Mucosa of descending colon (tissue), 3 donors: ENCODE data around the gene MON2. TPM values are rescaled to one million over a fixed set of nuclear protein-coding genes. Genes with fewer than 3 reads are reported as not detected.

Source experiments
- ATAC-seq: fragments of 200-7000 bp; cut with Tn5 transposase; one replicate; pipeline ENCODE4 v1.9.1; 2020; ENCODE audit warnings: mild to moderate bottlenecking, moderate library complexity
- DNase-seq, 3 donors: peaks; one replicate each; pipeline ENCODE4 v3.0.0-alpha.2; 2020
- H3K36me3 ChIP-seq: fragments of 200-600 bp; one replicate; pipeline ENCODE4 v1.8.0; 2021; ENCODE audit warnings: low read depth, mild to moderate bottlenecking
- H3K4me1 ChIP-seq: fragments of 200-600 bp; one replicate; pipeline ENCODE4 v1.8.0; 2021; ENCODE audit warnings: low read depth, mild to moderate bottlenecking
- H3K4me3 ChIP-seq: fragments of 200-600 bp; one replicate; pipeline ENCODE4 v1.8.0; 2021; ENCODE audit warnings: mild to moderate bottlenecking
- H3K9me3 ChIP-seq: fragments of 200-600 bp; one replicate; pipeline ENCODE4 v1.8.0; 2021; ENCODE audit warnings: mild to moderate bottlenecking
- CTCF ChIP-seq: fragments of 200-600 bp; IDR thresholded peaks from one replicate; pipeline ENCODE4 v1.8.0; 2022; ENCODE audit warnings: antibody characterized with exemption, mild to moderate bottlenecking
- intact Hi-C, 2 donors: fragments of 100-400 bp; cut with DNase I in 1 of 2; cut with micrococcal nuclease in 1 of 2; formaldehyde crosslinking; loops; one replicate each; pipeline versions ENCODE4 v1.11.0 to v1.11.1; 2022; cut with DNase I, micrococcal nuclease
- total RNA-seq, 3 donors: library from RNA; stranded (reverse); fragmentation: NEBNext Ultra II Directional in 2 of 3; extraction: Animal tissue kit (Norgen Biotek cat#: 25700) in 2 of 3; gene quantifications; one replicate each; pipeline versions ENCODE4 v1.2.1 to v1.2.4, GENCODE V29; 2021 to 2023
- donor health status: DM: no; HTN: no; CAD: no; lungs with moderate emphysema.
- donor health status: DM: no; HTN: no; CAD: no.
- donor health status: DM: no; HTN: yes; CAD: no.

MON2 gene
- total RNA-seq, 3 donors from 2014 or later: 54.3 to 77.8 (median 55.4) TPM

DNA sequence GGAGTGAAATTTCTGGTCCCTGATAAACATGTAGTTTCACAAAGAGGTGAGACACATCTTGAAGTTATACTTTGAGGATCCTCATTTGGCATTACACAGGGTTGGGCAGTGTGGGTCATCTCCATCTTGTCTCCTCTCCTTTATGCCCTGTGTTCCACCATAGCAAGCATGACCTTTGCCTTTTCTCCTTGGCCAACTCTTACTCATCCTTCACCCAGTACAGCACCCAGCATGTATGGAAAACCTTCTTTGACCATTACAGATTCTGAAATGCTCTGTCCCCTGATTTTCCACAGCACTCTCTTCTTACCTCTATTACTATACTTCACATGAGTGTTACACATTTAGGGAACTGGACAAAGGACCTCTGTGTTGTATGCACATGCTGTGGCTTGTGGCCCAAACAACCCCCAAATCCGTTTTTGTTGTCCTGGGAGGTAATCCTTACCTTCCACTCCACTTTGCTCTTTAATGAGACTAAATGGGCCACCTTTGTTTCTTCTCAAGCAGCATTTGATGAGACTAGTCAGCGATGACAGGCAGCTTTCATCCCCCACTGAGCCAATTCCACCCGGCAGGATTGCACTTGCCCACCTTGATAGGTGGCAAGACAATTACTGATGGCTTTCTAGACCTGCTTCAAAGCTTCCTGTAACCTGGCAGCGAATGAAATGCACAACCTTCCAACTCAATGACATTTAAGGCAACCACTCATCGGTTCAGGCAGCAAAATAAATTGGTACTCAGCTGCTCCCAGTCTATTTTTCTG lies 163.5 kb downstream of the MON2 start:
- H3K36me3 ChIP-seq: no peaks in the 10 kb centered on the region
- TF ChIP-seq CTCF: no peak
- H3K9me3 ChIP-seq: no peaks in the 10 kb centered on the region
- no peak overlapping the region for H3K4me3 ChIP-seq
- DNase-seq: no peak
- H3K4me1 ChIP-seq: peaks cover 6% of the 10 kb centered on the region
- ATAC-seq: no peak
- intact Hi-C loops: no loop called here

DNA sequence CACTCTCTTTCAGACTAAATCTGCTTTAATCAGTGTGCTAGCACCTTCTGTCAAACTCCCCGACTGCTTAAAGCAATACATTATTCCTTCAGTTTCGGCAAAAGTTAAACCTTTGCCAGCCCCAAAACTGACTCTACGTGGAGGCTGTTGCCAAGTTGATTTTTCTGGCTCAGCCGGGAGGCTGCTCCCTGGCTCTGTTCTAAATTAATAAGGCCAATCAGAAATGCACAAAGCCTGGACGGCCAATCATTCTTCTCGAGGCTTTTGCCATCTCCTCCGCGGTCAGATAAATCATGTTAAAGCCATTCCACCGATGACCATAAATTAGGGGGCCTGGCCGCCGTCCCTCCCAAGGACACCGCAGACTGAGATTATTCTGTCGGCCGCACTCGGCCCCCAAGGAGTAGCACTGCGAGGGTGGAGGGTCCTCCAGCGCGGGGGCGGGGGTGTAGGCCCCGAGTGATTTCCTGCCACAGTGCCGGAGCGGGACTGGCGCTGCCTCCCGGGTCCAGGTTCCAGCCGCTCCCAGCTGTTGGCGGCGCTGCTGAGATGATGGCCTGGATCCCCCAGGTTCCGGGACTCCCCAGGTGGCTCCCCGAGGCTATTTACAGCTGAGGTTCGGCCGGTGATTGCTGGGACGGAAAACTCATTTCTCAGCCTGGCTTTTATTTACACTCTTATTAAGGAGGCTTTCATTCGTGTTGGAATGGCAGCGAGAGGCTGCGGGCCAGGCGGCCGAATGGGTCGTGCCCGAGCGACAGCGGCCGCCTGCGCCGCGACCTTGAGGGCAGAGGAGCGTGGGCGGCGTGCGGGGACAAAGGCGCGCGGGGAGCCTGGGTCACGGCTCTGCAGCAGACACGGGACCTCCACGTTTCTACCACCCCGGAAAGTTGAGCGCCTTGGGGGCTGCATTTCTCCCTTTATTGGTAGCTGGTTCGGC lies 165.1 kb downstream of the MON2 start:
- peak; percentile 68 to 71 (median 69) for DNase-seq
- H3K9me3 ChIP-seq: no peaks in the 10 kb centered on the region
- no peaks in the 10 kb centered on the region for H3K36me3 ChIP-seq
- peak; percentile 14 for TF ChIP-seq CTCF
- intact Hi-C loops: no loop called here
- peaks cover 6% of the 10 kb centered on the region for H3K4me1 ChIP-seq
- H3K4me3 ChIP-seq: no peak overlapping the region
- peak; percentile 88 for ATAC-seq

DNA sequence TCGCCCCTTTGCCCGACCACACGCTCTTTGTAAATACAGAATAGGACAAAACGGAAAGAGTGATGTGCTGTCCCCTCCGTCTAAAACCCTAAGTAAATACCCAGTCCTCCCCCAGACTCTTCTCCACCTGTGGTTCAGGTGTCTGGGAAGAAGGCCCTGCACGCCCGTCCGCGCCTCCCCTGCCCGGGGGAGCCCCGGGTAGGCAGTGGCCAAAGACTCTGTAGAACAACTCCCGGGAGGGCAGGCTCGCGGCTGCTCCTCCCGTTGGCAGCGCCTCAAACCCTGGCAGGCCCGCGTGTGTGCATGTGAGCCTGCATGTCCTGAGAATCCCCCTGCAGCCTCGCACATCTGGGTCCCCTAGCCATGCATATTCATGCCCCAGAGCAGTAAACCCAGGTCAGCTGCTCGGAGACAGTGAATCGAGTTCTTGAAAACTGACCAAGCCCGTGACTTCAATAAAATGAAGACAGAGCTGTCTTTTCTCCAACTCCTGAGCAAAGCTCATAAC lies 165.8 kb downstream of the MON2 start:
- TF ChIP-seq CTCF: no peak
- DNase-seq: peak; percentile 33 to 71 (median 59)
- ATAC-seq: peak; percentile 71
- Histone ChIP-seq H3K9me3 (no peaks in the 10 kb centered on the region), H3K4me1 (peaks cover 6% of the 10 kb centered on the region), H3K36me3 (no peaks in the 10 kb centered on the region), H3K4me3 (no peak overlapping the region)
- intact Hi-C loops: no loop called here

DNA sequence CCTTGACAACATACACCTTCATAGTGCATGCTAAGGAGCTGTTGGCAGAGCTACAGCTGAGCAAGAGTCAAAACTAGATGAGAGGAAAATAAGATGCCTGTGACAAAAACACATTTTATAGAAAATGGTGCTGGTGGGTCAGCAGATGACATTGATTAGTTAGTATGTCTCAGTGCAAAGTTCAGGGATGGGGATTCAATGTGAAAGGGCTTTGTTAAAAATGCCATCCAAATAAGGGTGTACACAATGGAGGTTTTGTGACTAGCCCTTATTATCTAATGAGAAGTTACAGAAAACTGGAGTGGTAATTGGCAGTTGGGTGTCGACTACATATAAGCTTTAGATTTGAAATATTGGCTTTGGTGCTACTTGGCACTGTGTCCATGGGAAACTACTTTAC lies 169.0 kb downstream of the MON2 start:
- H3K9me3 ChIP-seq: no peaks in the 10 kb centered on the region
- no peak overlapping the region for H3K4me3 ChIP-seq
- no peaks in the 10 kb centered on the region for H3K36me3 ChIP-seq
- TF ChIP-seq CTCF: no peak
- H3K4me1 ChIP-seq: peaks cover 6% of the 10 kb centered on the region
- intact Hi-C loops: no loop called here
- ATAC-seq (no peak), DNase-seq (no peak)

DNA sequence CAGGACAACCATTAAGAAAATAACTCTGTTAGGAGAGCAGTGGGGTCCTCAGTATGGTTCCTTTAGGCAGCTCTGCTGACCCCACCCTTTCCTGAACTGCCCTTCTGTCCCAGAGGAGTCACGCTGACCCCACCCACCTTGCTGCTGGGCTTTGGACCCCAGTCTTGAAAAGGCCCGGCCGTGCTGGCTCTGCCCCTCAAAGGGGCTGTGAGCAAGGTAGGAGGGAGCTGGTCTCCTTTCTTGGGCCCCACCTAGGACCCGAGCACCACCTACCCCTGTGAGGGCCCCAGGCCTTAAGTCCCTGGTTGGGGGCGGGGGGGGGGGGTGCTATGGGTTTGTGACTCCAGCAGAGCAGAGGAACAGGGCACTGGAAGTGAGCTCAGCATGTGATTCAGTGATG lies 171.1 kb downstream of the MON2 start:
- no peaks in the 10 kb centered on the region for H3K36me3 ChIP-seq
- DNase-seq: no peak
- TF ChIP-seq CTCF: no peak
- intact Hi-C loops: no loop called here
- ATAC-seq: no peak
- H3K4me3 ChIP-seq: no peak overlapping the region
- H3K4me1 ChIP-seq: peaks cover 2% of the 10 kb centered on the region
- H3K9me3 ChIP-seq: no peaks in the 10 kb centered on the region
